Measurements from ENCODE around the gene ONECUT2.

DNA sequence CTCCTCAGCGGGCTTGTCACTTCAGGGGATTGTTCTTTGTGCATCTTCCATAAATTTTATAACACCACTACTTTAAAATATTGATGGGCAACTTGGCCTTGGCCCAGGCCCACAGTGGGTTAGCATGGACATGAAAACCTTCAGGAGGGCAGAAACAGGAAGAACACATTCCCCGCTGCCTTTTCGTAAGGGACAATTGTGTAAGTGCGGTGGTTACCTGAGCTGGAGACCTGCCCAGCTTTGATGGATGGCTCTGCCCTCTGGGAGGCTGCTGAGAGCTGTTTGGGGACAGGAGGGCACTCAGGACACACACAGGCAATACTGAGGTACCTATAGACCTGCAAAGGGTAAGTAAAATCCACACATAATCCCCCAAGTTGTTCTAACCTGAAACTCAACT is 104.5 kb downstream of the ONECUT2 start:
- TF ChIP-seq CTCF (conservative IDR thresholded peaks at IDR 0.05 in 1 of 2, IDR thresholded peaks at IDR 0.05 in 1 of 2; ENCODE audit: extremely low read depth in 1 of 2, insufficient read depth in 1 of 2, low read depth in 1 of 2, low read length in 2 of 2) (no peak), EZH2 (IDR thresholded peaks at IDR 0.05; ENCODE audit: borderline replicate concordance, low read length) (no peak)

Measured in mammary epithelial cell (primary cell).